ENCODE data around the gene CCDC15. TPM values are rescaled to one million over a fixed set of nuclear protein-coding genes. Genes with fewer than 3 reads are reported as not detected.

Gene CCDC15
- total and polyA plus RNA-seq, 2 of the 13 experiments (the other 11 are each of a cell fraction or from before 2014, with no cell fraction given): 2.2 to 4.6 TPM

DNA sequence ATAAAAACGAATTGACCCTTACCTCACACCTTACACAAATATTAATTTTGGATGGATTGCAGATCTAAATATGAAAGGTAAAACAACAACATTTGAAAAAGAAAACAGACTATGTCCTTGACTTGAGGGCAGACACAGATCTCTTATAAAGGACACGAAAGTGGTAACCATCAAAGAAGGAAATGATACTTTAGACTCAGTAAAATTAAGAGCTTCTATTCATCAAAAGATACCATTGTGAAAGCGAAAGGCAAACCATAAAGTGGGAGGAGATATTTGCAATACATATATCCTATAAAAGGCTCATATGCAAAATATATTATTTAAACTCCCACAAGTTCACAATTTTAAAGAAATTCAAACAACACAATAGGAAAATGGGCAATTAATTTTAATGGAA lies 23.2 kb upstream of the CCDC15 start:
- H3K9me3 ChIP-seq (ENCODE audit: low read length): no peaks in the 10 kb centered on the region
- no peak for FAIRE-seq
- H3K27ac ChIP-seq (ENCODE audit: extremely low read length, insufficient read depth, low read length): no peak overlapping the region
- intact Hi-C loops (cut with micrococcal nuclease; ENCODE audit: unreplicated experiment): no loop called here
- in situ Hi-C loops (cut with HindIII; ENCODE audit: extremely low pct_ligation_motif_present, low pct_unique_long_range_greater_than_20kb): no loop called here
- peak overlapping the region; percentile 98; the same call in 1 of the 2 replicates for H3K4me2 ChIP-seq (ENCODE audit: low read depth, low read length)
- peaks cover 94% of the 10 kb centered on the region for H3K79me2 ChIP-seq (ENCODE audit: insufficient read depth, low read length)
- peaks cover 0 to 16% of the 10 kb centered on the region in 2 experiments; a peak in 3 of 5 replicates for H3K36me3 ChIP-seq (replicated peaks in 1 of 2; ENCODE audit: control insufficient read depth in 1 of 2, insufficient read depth in 2 of 2, low read length in 2 of 2)
- no peak for ATAC-seq
- TF ChIP-seq MXD4 (CRISPR knock-in tag; IDR thresholded peaks at IDR 0.05) (no peak), UBTF (CRISPR knock-in tag; IDR thresholded peaks at IDR 0.05) (no peak), SPEN (CRISPR knock-in tag; IDR thresholded peaks at IDR 0.05; ENCODE audit: low read depth) (no peak), HDAC6 (IDR thresholded peaks at IDR 0.05; ENCODE audit: low read depth, low read length) (no peak), MEIS2 (CRISPR knock-in tag; IDR thresholded peaks at IDR 0.05) (no peak), CCAR2 (optimal IDR thresholded peaks at IDR 0.05; ENCODE audit: low read depth, low read length) (no peak), FOXK1 (CRISPR knock-in tag; IDR thresholded peaks at IDR 0.05; ENCODE audit: borderline replicate concordance, low read depth) (no peak), FOXA3 (CRISPR knock-in tag; IDR thresholded peaks at IDR 0.05) (no peak), GMEB2 (CRISPR knock-in tag; IDR thresholded peaks at IDR 0.05; ENCODE audit: low read depth) (no peak), AGO1 (IDR thresholded peaks at IDR 0.05; ENCODE audit: low read depth, low read length, poor library complexity, severe bottlenecking) (no peak), DMAP1 (CRISPR knock-in tag; IDR thresholded peaks at IDR 0.05) (no peak), ZNF333 (CRISPR knock-in tag; IDR thresholded peaks at IDR 0.05; ENCODE audit: borderline replicate concordance) (no peak)
- TF ChIP-seq, protein P1, sequence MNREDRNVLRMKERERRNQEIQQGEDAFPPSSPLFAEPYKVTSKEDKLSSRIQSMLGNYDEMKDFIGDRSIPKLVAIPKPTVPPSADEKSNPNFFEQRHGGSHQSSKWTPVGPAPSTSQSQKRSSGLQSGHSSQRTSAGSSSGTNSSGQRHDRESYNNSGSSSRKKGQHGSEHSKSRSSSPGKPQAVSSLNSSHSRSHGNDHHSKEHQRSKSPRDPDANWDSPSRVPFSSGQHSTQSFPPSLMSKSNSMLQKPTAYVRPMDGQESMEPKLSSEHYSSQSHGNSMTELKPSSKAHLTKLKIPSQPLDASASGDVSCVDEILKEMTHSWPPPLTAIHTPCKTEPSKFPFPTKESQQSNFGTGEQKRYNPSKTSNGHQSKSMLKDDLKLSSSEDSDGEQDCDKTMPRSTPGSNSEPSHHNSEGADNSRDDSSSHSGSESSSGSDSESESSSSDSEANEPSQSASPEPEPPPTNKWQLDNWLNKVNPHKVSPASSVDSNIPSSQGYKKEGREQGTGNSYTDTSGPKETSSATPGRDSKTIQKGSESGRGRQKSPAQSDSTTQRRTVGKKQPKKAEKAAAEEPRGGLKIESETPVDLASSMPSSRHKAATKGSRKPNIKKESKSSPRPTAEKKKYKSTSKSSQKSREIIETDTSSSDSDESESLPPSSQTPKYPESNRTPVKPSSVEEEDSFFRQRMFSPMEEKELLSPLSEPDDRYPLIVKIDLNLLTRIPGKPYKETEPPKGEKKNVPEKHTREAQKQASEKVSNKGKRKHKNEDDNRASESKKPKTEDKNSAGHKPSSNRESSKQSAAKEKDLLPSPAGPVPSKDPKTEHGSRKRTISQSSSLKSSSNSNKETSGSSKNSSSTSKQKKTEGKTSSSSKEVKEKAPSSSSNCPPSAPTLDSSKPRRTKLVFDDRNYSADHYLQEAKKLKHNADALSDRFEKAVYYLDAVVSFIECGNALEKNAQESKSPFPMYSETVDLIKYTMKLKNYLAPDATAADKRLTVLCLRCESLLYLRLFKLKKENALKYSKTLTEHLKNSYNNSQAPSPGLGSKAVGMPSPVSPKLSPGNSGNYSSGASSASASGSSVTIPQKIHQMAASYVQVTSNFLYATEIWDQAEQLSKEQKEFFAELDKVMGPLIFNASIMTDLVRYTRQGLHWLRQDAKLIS (CRISPR knock-in tag; IDR thresholded peaks at IDR 0.05): no peak
- TF ChIP-seq, protein P2, sequence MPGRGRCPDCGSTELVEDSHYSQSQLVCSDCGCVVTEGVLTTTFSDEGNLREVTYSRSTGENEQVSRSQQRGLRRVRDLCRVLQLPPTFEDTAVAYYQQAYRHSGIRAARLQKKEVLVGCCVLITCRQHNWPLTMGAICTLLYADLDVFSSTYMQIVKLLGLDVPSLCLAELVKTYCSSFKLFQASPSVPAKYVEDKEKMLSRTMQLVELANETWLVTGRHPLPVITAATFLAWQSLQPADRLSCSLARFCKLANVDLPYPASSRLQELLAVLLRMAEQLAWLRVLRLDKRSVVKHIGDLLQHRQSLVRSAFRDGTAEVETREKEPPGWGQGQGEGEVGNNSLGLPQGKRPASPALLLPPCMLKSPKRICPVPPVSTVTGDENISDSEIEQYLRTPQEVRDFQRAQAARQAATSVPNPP (CRISPR knock-in tag; IDR thresholded peaks at IDR 0.05): no peak
- CTCF ChIA-PET (ENCODE audit: low intra/inter-chr PET ratio, low total read pairs): no interaction called here
- POLR2A ChIA-PET: no interaction called here
- H3K9ac ChIP-seq (ENCODE audit: insufficient read depth, low read depth, low read length): no peak overlapping the region
- DNase-seq (ENCODE audit: low spot score): no peak
- no TSS peak for BruUV-seq (replicated peaks)
- H2AFZ ChIP-seq (ENCODE audit: low read length): no peak overlapping the region
- H3K27me3 ChIP-seq (ENCODE audit: control insufficient read depth in 1 of 2, insufficient read depth in 2 of 2, low read length in 2 of 2): no peaks in the 10 kb centered on the region; a peak in 1 of 5 replicates
- no peak overlapping the region for H3K4me3 ChIP-seq (replicated peaks in 1 of 3; ENCODE audit: insufficient read depth in 1 of 3, low read depth in 2 of 3, low read length in 3 of 3)
- WGBS (ENCODE audit: low lambda C conversion rate): 74% methylated on average over 3 of the region's 3 CpGs
- H3K4me1 ChIP-seq (ENCODE audit: insufficient read depth, low read length): peaks cover 67% of the 10 kb centered on the region
- H4K20me1 ChIP-seq (ENCODE audit: insufficient read depth, low read length): no peaks in the 10 kb centered on the region; the same call in 1 of the 2 replicates

Measured in HepG2 (cell line).